COR-L47 (cell line): ENCODE results near the gene GATC.
"Not testable (repeated sequence)": the region's sequence is repeated elsewhere in the genome, so short reads cannot be mapped to it uniquely, and the experiment has no call there.

Source experiments
- DNase-seq: peaks from one replicate; lab custom pipeline; 2025; lab: John Stamatoyannopoulos, UW

GATC gene

GRCh38 chr12:120437735-120438494, 8.3 kb upstream of the GATC start, which contains the start of gene COX6A1:
Gene COX6A1 (plus strand): TSS chr12:120438113. CDS start chr12:120438127, 14 bp downstream.
- peak; percentile 99 for DNase-seq

- DNase-seq = no peak
Measured at GRCh38 chr12:120438495-120439198, 7.6 kb upstream of the GATC start.

- DNase-seq = peak; percentile 71
Measured at GRCh38 chr12:120439646-120440247, 6.5 kb upstream of the GATC start.

GRCh38 chr12:120444676-120445075, 1.6 kb upstream of the GATC start:
- no peak for DNase-seq

GRCh38 chr12:120446844-120447178, 567 bp downstream of the GATC start:
- DNase-seq = not testable (repeated sequence)

GRCh38 chr12:120447992-120448391, 1.7 kb downstream of the GATC start:
- no peak for DNase-seq

GRCh38 chr12:120452524-120452923, 6.3 kb downstream of the GATC start:
- DNase-seq = not testable (repeated sequence)

- no peak for DNase-seq
Measured at GRCh38 chr12:120453060-120453750, 7.0 kb downstream of the GATC start.

GRCh38 chr12:120453977-120454376, 7.7 kb downstream of the GATC start:
- DNase-seq = peak; percentile 22

- DNase-seq = no peak
Measured at GRCh38 chr12:120455302-120455701, 9.1 kb downstream of the GATC start.

GRCh38 chr12:120457133-120457532, 10.9 kb downstream of the GATC start:
- DNase-seq = no peak

GRCh38 chr12:120460157-120460556, 13.9 kb downstream of the GATC start:
- no peak for DNase-seq

- no peak for DNase-seq
Measured at GRCh38 chr12:120462099-120462640, 15.9 kb downstream of the GATC start.

- no peak for DNase-seq
Measured at GRCh38 chr12:120463712-120464111, 17.5 kb downstream of the GATC start.

- no peak for DNase-seq
Measured at GRCh38 chr12:120465756-120466155, 19.5 kb downstream of the GATC start.

- peak; percentile 30 for DNase-seq
Measured at GRCh38 chr12:120466560-120467315, 20.5 kb downstream of the GATC start.

GRCh38 chr12:120467439-120467838, 21.2 kb downstream of the GATC start:
- no peak for DNase-seq

GRCh38 chr12:120468325-120468820, 22.1 kb downstream of the GATC start:
- DNase-seq = peak; percentile 5

GRCh38 chr12:120468821-120469449, 22.7 kb downstream of the GATC start:
- DNase-seq = peak; percentile 45

GRCh38 chr12:120469450-120470149, 23.4 kb downstream of the GATC start, which contains the start of gene SRSF9:
Gene SRSF9 (minus strand): TSS chr12:120469748. CDS start chr12:120469609, 139 bp downstream.
- peak; percentile 96 for DNase-seq
